GM23338 (cell line): Measurements from ENCODE around the gene DLX3. TPM values are rescaled to one million over a fixed set of nuclear protein-coding genes. Genes with fewer than 3 reads are reported as not detected.

Experiments
- ATAC-seq: fragments of 200-7000 bp; cut with Tn5 transposase; 3 replicates; pipeline ENCODE4 v1.9.1; 2020
- DNase-seq: peaks from one replicate; pipeline ENCODE4 v3.0.0-alpha.2; 2015; ENCODE audit warnings: low spot score
- H2AFZ ChIP-seq: fragments of 200-600 bp; sonication (generic); 2 replicates; pipeline ENCODE4 v1.8.0; 2016; ENCODE audit warnings: antibody characterized with exemption, mild to moderate bottlenecking, moderate library complexity
- H3F3A ChIP-seq: fragments of 200-600 bp; sonication (generic); replicated peaks from 2 replicates; pipeline ENCODE4 v1.8.0; 2017; ENCODE audit warnings: antibody characterized with exemption, mixed run types, low read depth
- H3K27ac ChIP-seq: fragments of 200-600 bp; sonication (generic); 2 replicates; pipeline ENCODE4 v1.6.1; 2016; ENCODE audit warnings: low read depth
- H3K27me3 ChIP-seq: fragments of 200-600 bp; sonication (generic); 2 replicates; pipeline ENCODE4 v1.8.0; 2016; ENCODE audit warnings: mild to moderate bottlenecking, mixed run types, moderate library complexity; ENCODE audit not compliant: insufficient read depth
- H3K36me3 ChIP-seq: fragments of 200-600 bp; sonication (generic); 2 replicates; pipeline ENCODE4 v1.8.0; 2016; ENCODE audit warnings: mild to moderate bottlenecking; ENCODE audit not compliant: insufficient read depth
- H3K4me1 ChIP-seq: fragments of 200-600 bp; sonication (generic); 2 replicates; pipeline ENCODE4 v1.8.0; 2016; ENCODE audit warnings: mild to moderate bottlenecking, moderate library complexity; ENCODE audit not compliant: insufficient read depth
- H3K4me2 ChIP-seq: fragments of 200-600 bp; sonication (generic); 2 replicates; pipeline ENCODE4 v1.7.1; 2017; ENCODE audit warnings: mixed run types
- H3K4me3 ChIP-seq: fragments of 200-600 bp; sonication (generic); 2 replicates; pipeline ENCODE4 v1.6.1; 2016; ENCODE audit warnings: mixed run types
- H3K79me2 ChIP-seq: fragments of 200-600 bp; sonication (generic); replicated peaks from 2 replicates; pipeline ENCODE4 v1.8.0; 2017; ENCODE audit warnings: mild to moderate bottlenecking; ENCODE audit not compliant: insufficient read depth
- H3K9me2 ChIP-seq: fragments of 200-600 bp; sonication (generic); 2 replicates; pipeline ENCODE4 v1.8.0; 2017; ENCODE audit not compliant: insufficient read depth
- H4K20me1 ChIP-seq: fragments of 200-600 bp; sonication (generic); replicated peaks from 2 replicates; pipeline ENCODE4 v1.8.0; 2017; ENCODE audit warnings: mild to moderate bottlenecking; ENCODE audit not compliant: insufficient read depth
- H3K27ac Mint-ChIP-seq: 2 replicates; pipeline ENCODE4 v1.8.0; 2020; ENCODE audit warnings: inconsistent platforms, mild to moderate bottlenecking, moderate library complexity, mixed read lengths
- H3K27me3 Mint-ChIP-seq: 3 replicates; pipeline ENCODE4 v1.8.0; 2022; ENCODE audit warnings: low read depth, mild to moderate bottlenecking, moderate library complexity, mixed read lengths, inconsistent platforms; ENCODE audit not compliant: insufficient read depth, poor library complexity
- H3K36me3 Mint-ChIP-seq: 3 replicates; pipeline ENCODE4 v1.8.0; 2021; ENCODE audit warnings: low read depth, mild to moderate bottlenecking, inconsistent platforms, moderate library complexity, mixed read lengths
- H3K4me1 Mint-ChIP-seq: 3 replicates; pipeline ENCODE4 v1.8.0; 2020; ENCODE audit warnings: mild to moderate bottlenecking, inconsistent platforms, mixed read lengths
- H3K4me3 Mint-ChIP-seq: 3 replicates; pipeline ENCODE4 v1.8.0; 2021; ENCODE audit warnings: moderate library complexity, mild to moderate bottlenecking, inconsistent platforms, mixed read lengths
- H3K9me3 Mint-ChIP-seq: 3 replicates; pipeline ENCODE4 v1.8.0; 2020; ENCODE audit warnings: moderate library complexity, mild to moderate bottlenecking, inconsistent platforms, mixed read lengths
- CREB1 ChIP-seq: fragments of 250-450 bp; sonication (Bioruptor Pico); IDR thresholded peaks from 2 replicates; pipeline ENCODE4 v1.5.0; 2020; ENCODE audit warnings: low read depth, mild to moderate bottlenecking, moderate library complexity
- EZH2 ChIP-seq: fragments of 200-600 bp; sonication (generic); IDR thresholded peaks from one replicate; pipeline ENCODE4 v1.8.0; 2017; ENCODE audit warnings: antibody characterized with exemption, mild to moderate bottlenecking, low read depth; ENCODE audit not compliant: unreplicated experiment
- EZH2phosphoT487 ChIP-seq: fragments of 200-600 bp; sonication (generic); IDR thresholded peaks from one replicate; pipeline ENCODE4 v1.8.1; 2018; ENCODE audit warnings: antibody characterized with exemption; ENCODE audit not compliant: unreplicated experiment
- JUNB ChIP-seq: IDR thresholded peaks from one replicate; pipeline ENCODE4 v1.6.1; 2016; ENCODE audit warnings: antibody characterized with exemption; ENCODE audit not compliant: unreplicated experiment
- NANOG ChIP-seq: IDR thresholded peaks from 2 replicates; pipeline ENCODE4 v1.6.1; 2016; ENCODE audit warnings: antibody characterized with exemption, borderline replicate concordance
- POLR2AphosphoS5 ChIP-seq: IDR thresholded peaks from 2 replicates; pipeline ENCODE4 v1.6.1; 2016; ENCODE audit warnings: antibody characterized with exemption, low read depth
- REST ChIP-seq: IDR thresholded peaks from one replicate; pipeline ENCODE4 v1.6.1; 2018; ENCODE audit warnings: antibody characterized with exemption; ENCODE audit not compliant: unreplicated experiment
- STAT1 ChIP-seq: IDR thresholded peaks from one replicate; pipeline ENCODE4 v1.6.1; 2016; ENCODE audit warnings: antibody characterized with exemption; ENCODE audit not compliant: unreplicated experiment
- ZNF114 ChIP-seq: fragments of 250-450 bp; sonication (Bioruptor Pico); IDR thresholded peaks from 2 replicates; pipeline ENCODE4 v1.5.0; 2020; ENCODE audit warnings: mild to moderate bottlenecking, moderate library complexity
- ZNF331 ChIP-seq: fragments of 250-450 bp; sonication (Bioruptor Pico); IDR thresholded peaks from 2 replicates; pipeline ENCODE4 v1.5.0; 2020; ENCODE audit warnings: low read depth, mild to moderate bottlenecking, moderate library complexity
- ZNF462 ChIP-seq: fragments of 250-450 bp; sonication (Bioruptor Pico); IDR thresholded peaks from 2 replicates; pipeline ENCODE4 v1.5.0; 2020; ENCODE audit warnings: mild to moderate bottlenecking, moderate library complexity
- polyA plus RNA-seq: library from polyadenylated mRNA; unstranded; fragments of >200 nt; fragmentation: Nextera tagmentation; extraction: Ambion mirVana; gene quantifications from 2 replicates; pipeline ENCODE4 v1.2.1, GENCODE V29; 2016
- total RNA-seq: library from RNA; depleted of rRNA; stranded (reverse); fragments of >200 nt; shearing (Covaris generic); gene quantifications from 2 replicates; pipeline ENCODE4 v1.2.3, GENCODE V29; 2014
- TF ChIP-seq, protein P1 (sequence below): IDR thresholded peaks from 2 replicates; pipeline ENCODE4 v1.6.1; 2016; ENCODE audit warnings: antibody characterized with exemption
- TF ChIP-seq, protein P2 (sequence below), 2 experiments: fragments of 200-600 bp in 1 of 2; sonication (generic) in 1 of 2; conservative IDR thresholded peaks; 2 replicates each; pipeline versions ENCODE4 v1.5.1 to v1.6.1; 2016 to 2017; ENCODE audit warnings: antibody characterized with exemption in 2 of 2, low read depth in 2 of 2, mild to moderate bottlenecking in 2 of 2, moderate library complexity in 1 of 2

DLX3 gene
- total and polyA plus RNA-seq, 2 experiments from 2014 or later, result 0.14 to 0.27 TPM

DNA sequence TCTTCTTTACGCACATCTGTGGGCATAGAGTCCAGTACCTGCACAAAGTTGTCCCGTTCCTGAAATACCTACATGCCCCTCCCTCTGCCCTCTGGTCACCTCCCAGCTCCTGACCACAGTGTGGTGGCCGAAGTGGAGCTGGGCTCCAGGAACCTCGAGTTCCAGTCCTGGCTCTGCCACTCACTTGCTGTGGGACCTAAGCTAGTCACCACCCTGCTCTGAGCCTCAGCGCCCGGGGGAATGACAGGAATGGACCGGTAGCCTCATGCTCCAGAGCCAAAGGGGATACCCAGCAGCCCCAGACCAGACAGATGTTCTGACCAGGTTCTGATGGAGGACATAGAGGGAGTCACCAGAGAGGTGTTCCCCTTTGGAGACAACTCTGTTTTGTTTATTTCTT lies 34.2 kb upstream of the DLX3 start:
- no peaks in the 10 kb centered on the region for H3K36me3 ChIP-seq
- no peaks in the 10 kb centered on the region; the same call in 2 of the 3 replicates for H3K9me3 Mint-ChIP-seq
- H3K4me3 ChIP-seq, result no peak overlapping the region
- no peak for ATAC-seq
- H3K27me3 Mint-ChIP-seq, result peaks cover 11% of the 10 kb centered on the region
- H3K79me2 ChIP-seq, result no peaks in the 10 kb centered on the region
- no peaks in the 10 kb centered on the region for H3K9me2 ChIP-seq
- peaks cover 22% of the 10 kb centered on the region for H3K4me1 ChIP-seq
- no peaks in the 10 kb centered on the region for H3K27me3 ChIP-seq
- no peaks in the 10 kb centered on the region for H4K20me1 ChIP-seq
- H3F3A ChIP-seq, result peaks cover 9% of the 10 kb centered on the region
- no peak overlapping the region for H2AFZ ChIP-seq
- H3K27ac Mint-ChIP-seq, result no peak overlapping the region
- H3K4me2 ChIP-seq, result no peak overlapping the region
- no peaks in the 10 kb centered on the region for H3K36me3 Mint-ChIP-seq
- peaks cover 26% of the 10 kb centered on the region for H3K4me1 Mint-ChIP-seq
- H3K27ac ChIP-seq, result no peak overlapping the region
- no peak for TF ChIP-seq STAT1
- no peak for TF ChIP-seq POLR2AphosphoS5
- no peak for TF ChIP-seq ZNF462 (CRISPR knock-in tag)
- no peak for TF ChIP-seq ZNF331 (CRISPR knock-in tag)
- TF ChIP-seq CREB1 (CRISPR knock-in tag), result no peak
- TF ChIP-seq REST, result no peak
- TF ChIP-seq NANOG, result no peak
- TF ChIP-seq, protein P1, sequence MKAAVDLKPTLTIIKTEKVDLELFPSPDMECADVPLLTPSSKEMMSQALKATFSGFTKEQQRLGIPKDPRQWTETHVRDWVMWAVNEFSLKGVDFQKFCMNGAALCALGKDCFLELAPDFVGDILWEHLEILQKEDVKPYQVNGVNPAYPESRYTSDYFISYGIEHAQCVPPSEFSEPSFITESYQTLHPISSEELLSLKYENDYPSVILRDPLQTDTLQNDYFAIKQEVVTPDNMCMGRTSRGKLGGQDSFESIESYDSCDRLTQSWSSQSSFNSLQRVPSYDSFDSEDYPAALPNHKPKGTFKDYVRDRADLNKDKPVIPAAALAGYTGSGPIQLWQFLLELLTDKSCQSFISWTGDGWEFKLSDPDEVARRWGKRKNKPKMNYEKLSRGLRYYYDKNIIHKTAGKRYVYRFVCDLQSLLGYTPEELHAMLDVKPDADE, result no peak
- no peak for TF ChIP-seq EZH2phosphoT487
- no peak for TF ChIP-seq EZH2
- TF ChIP-seq, protein P2, sequence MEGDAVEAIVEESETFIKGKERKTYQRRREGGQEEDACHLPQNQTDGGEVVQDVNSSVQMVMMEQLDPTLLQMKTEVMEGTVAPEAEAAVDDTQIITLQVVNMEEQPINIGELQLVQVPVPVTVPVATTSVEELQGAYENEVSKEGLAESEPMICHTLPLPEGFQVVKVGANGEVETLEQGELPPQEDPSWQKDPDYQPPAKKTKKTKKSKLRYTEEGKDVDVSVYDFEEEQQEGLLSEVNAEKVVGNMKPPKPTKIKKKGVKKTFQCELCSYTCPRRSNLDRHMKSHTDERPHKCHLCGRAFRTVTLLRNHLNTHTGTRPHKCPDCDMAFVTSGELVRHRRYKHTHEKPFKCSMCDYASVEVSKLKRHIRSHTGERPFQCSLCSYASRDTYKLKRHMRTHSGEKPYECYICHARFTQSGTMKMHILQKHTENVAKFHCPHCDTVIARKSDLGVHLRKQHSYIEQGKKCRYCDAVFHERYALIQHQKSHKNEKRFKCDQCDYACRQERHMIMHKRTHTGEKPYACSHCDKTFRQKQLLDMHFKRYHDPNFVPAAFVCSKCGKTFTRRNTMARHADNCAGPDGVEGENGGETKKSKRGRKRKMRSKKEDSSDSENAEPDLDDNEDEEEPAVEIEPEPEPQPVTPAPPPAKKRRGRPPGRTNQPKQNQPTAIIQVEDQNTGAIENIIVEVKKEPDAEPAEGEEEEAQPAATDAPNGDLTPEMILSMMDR (conservative IDR thresholded peaks at IDR 0.05; ENCODE audit: low read depth in 2 of 2), result no peak
- no peak for TF ChIP-seq JUNB
- TF ChIP-seq ZNF114 (CRISPR knock-in tag), result no peak
- H3K4me3 Mint-ChIP-seq, result no peak overlapping the region
- no peak for DNase-seq
